Globus pallidus (tissue), 1 donor: ENCODE data around the gene CEP97.
"Not testable (repeated sequence)": the region's sequence is repeated elsewhere in the genome, so short reads cannot be mapped to it uniquely, and the experiment has no call there.

Experiments
- DNase-seq: peaks from one replicate; pipeline ENCODE4 v3.0.0-alpha.2; 2015; ENCODE audit warnings: low spot score

CEP97 gene

GRCh38 chr3:101724329-101725193, at the start of gene CEP97:
Gene CEP97 (plus strand): TSS chr3:101724614. CDS start chr3:101724677, 63 bp downstream.
- DNase-seq: peak; percentile 96

GRCh38 chr3:101675709-101676215, 48.7 kb upstream of the CEP97 start:
- DNase-seq: peak; percentile 5

- peak; percentile 87 for DNase-seq
These were observed 48.1 kb upstream of the CEP97 start for GRCh38 chr3:101676216-101676764.

- DNase-seq: peak; percentile 100
These were observed 47.5 kb upstream of the CEP97 start, which contains the start of gene ZBTB11 for GRCh38 chr3:101676765-101677435. Gene ZBTB11 (minus strand): TSS chr3:101677132. CDS start chr3:101676914, 218 bp downstream.

- DNase-seq: peak; percentile 10
These were observed 46.8 kb upstream of the CEP97 start for GRCh38 chr3:101677436-101678286.

GRCh38 chr3:101678837-101679236, 45.6 kb upstream of the CEP97 start:
- not testable (repeated sequence) for DNase-seq

- no peak for DNase-seq
These were observed 43.9 kb upstream of the CEP97 start for GRCh38 chr3:101680466-101680865.

GRCh38 chr3:101685050-101685400, 39.4 kb upstream of the CEP97 start:
- DNase-seq: no peak

- DNase-seq: no peak
These were observed 38.5 kb upstream of the CEP97 start for GRCh38 chr3:101685870-101686307.

- peak; percentile 15 for DNase-seq
These were observed 37.1 kb upstream of the CEP97 start for GRCh38 chr3:101687142-101687931.

GRCh38 chr3:101689286-101689685, 35.1 kb upstream of the CEP97 start:
- DNase-seq: no peak

GRCh38 chr3:101690972-101691371, 33.4 kb upstream of the CEP97 start:
- no peak for DNase-seq

- DNase-seq: not testable (repeated sequence)
These were observed 32.4 kb upstream of the CEP97 start for GRCh38 chr3:101691685-101692671.

GRCh38 chr3:101693540-101693939, 30.9 kb upstream of the CEP97 start:
- peak; percentile 16 for DNase-seq

- DNase-seq: not testable (repeated sequence)
These were observed 29.6 kb upstream of the CEP97 start for GRCh38 chr3:101694836-101695235.

GRCh38 chr3:101695779-101696372, 28.5 kb upstream of the CEP97 start:
- DNase-seq: peak; percentile 74

GRCh38 chr3:101701696-101702634, 22.4 kb upstream of the CEP97 start:
- no peak for DNase-seq

- DNase-seq: no peak
These were observed 21.7 kb upstream of the CEP97 start for GRCh38 chr3:101702726-101703125.
